IPS-11a (cell line): ENCODE data around the gene PILRA.
"Not testable (repeated sequence)": the region's sequence is repeated elsewhere in the genome, so short reads cannot be mapped to it uniquely, and the experiment has no call there.

Experiments used
- H3K4me3 ChIP-seq: one replicate; pipeline ENCODE4 v1.5.1; 2013; ENCODE audit warnings: low read depth, low read length, control low read depth

Gene PILRA

DNA sequence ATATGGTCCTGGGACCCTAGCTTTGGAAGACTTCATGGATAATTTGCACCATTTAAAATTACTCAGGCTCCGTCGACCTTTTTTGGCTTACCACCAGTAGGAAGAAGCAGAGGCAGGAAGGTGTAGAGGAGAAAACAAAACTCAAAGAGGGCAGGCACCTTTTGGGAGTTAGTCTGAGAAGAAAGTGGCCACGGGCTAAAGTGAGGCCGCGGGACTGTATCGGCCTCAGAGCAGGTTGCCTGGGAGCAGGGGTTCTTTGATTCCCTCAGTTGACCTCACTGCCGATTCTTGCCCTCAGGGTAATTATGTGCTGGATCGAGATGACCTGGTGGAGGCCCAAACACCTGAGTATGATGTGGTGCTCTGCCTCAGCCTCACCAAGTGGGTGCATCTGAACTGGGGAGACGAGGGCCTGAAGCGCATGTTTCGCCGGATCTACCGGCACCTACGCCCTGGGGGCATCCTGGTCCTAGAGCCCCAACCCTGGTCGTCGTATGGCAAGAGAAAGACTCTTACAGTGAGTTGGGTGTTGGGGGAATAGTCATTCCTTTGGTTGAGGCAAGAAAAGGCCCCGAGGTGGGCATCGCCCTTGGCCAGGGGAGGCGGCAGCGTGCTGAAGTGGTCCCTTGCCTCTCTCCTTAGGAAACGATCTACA is 59.5 kb downstream of the PILRA start:
- H3K4me3 ChIP-seq, result no peak overlapping the region

- no peak overlapping the region for H3K4me3 ChIP-seq
Measured at GRCh38 chr7:100433276-100433591, 59.9 kb downstream of the PILRA start.

DNA sequence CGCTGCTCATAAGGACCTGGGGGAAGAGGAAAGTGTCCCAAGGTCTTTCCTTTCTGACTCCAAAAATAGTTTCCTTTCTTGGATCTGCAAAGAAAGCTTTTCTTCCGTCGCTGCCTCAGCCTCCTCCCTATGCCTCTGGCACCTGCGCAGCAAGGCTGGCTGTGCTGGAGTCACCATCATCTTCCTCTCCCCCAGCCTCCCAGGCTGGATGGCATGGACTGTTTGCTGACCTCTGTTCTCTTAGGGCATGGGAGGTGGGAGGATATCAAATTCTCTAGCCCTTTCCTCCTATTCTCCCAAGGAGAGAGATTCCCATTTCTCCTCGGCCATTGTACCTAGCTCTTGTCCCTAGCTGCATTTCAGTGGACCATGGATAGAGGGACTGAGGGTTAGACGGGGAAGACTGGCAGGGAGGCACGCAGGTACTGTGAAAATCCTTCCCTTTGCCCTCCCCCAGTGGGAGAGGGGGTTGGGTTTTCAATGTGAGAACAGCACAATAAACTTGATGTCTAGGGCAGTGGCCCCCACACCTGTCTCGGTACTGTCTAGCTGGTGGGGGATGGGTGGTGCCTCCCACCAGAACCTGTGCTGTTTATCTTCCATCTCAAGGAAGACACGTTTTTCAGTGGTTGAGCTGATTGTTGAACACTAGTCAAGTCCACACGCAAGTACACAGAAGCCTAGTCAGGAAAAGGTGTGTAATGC is 60.5 kb downstream of the PILRA start:
- H3K4me3 ChIP-seq, result no peak overlapping the region

DNA sequence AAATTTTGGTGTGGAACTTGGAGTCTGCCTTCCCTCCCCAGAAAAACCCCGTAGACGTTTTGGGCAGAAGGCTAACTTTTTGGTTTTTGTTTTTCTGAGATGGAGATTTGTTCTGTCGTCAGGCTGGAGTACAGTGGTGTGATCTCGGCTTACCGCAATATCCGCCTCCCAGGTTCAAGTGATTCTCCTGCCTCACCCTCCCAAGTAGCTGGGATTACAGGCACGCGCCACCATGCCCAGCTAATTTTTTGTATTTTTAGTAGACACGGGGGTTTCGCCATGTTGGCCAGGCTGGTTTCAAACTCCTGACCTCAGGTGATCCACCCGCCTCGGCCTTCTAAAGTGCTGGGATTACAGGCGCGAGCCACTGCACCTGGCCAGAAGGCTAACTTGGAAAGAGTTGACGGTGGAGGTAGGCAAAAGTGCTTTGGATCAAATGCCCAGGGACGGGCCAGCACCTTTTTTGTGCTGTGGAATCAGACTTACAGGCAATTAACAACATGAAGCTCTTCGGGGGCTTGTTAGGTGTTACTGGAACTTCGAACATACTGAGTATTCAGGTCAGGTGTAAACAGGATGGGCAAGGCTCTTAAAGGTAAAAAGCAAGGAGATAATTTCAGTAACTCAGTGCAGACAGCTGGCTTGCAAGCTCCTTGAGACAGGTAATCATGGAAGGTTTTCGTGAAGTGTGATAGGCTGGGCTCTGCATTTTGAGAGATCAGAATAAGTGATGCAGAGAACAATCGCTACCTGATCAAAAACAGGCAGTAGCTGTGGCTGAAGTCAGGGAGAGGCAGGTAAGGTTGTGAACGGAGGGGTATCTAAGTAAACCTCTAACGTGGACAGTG is 61.2 kb downstream of the PILRA start:
- H3K4me3 ChIP-seq, result peak overlapping the region; percentile 74

- peak overlapping the region; percentile 74 for H3K4me3 ChIP-seq
Measured at GRCh38 chr7:100435401-100436304, 62.4 kb downstream of the PILRA start.

- no peak overlapping the region for H3K4me3 ChIP-seq
Measured at GRCh38 chr7:100437150-100438100, 64.1 kb downstream of the PILRA start.

DNA sequence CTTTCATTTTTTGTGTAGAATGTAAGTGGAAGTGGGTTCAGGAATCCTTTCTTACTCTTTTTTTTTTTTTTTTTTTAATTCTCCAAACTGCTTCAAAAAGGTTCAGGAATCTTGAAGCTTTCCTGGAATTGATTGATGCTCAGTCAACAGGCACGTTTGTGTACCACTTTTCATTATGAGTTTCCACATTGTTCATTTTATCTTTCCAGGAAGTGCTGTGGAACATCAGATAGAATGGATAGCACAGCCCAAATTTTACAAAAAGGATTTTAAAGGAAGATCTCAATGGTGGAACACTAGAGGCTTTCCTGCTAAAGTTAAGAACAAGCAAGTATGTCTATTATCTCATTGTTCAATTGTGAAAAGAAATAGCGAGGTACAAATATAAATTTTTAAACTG is 64.9 kb downstream of the PILRA start:
- no peak overlapping the region for H3K4me3 ChIP-seq

DNA sequence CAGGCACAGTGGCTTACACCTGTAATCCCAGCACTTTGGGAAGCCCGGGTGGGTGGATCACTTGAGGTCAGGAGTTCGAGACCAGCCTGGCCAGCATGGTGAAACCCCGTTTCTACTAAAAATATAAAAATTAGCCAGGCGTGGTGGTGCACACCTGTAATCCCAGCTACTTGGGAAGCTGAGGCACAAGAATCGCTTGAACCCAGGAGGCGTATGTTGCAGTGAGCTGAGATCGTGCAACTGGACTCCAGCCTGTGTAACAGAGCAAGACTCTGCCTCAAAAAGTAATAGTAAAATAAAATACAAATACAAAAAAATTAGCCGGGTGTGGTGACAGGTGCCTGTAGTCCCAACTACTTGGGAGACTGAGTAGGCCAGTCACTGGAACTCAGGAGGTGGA is 65.4 kb downstream of the PILRA start:
- not testable (repeated sequence) for H3K4me3 ChIP-seq

- not testable (repeated sequence) for H3K4me3 ChIP-seq
Measured at GRCh38 chr7:100439244-100439643, 66.0 kb downstream of the PILRA start.

DNA sequence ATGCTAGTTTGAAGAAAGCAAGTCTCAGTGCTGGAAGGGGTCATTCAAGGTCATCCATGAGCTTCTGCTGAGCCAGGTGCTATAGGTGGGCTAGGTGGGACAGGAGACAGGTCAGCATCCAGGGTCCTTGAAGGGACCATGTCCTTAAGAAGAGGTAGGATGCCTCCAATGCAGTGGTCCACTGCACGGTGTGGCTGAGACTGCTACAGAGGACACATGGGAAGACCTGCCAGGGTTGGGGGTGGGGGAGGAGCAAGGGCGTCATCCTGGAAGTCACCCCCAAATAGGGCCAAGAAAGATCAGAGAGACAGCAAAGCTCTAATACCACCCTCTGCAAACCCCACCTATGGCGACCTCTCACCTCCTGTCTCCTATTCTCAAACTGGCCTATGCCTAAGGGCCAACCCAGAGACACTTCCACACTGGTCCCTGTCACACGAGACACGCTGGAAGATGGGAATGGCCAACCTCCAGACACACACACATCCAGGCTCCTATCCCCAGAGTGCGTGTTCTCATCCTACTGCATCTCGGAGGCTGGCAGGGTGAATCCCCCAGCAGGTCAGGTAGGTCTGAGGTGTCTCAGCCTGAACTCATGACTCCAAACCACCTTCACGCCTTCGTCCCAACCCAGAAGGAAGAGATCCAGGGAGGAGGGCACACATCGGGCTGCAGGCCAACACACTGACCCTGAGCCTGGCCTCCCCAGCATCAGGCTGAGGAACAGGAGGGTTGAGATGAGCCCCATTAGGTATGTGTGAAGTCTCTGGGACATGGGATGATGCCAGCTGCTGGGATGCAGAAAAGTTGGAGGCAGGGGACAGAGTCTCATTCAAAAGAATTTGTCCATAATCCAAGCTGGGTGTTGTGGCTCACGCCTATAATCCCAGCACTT is 68.6 kb downstream of the PILRA start:
- no peak overlapping the region for H3K4me3 ChIP-seq

DNA sequence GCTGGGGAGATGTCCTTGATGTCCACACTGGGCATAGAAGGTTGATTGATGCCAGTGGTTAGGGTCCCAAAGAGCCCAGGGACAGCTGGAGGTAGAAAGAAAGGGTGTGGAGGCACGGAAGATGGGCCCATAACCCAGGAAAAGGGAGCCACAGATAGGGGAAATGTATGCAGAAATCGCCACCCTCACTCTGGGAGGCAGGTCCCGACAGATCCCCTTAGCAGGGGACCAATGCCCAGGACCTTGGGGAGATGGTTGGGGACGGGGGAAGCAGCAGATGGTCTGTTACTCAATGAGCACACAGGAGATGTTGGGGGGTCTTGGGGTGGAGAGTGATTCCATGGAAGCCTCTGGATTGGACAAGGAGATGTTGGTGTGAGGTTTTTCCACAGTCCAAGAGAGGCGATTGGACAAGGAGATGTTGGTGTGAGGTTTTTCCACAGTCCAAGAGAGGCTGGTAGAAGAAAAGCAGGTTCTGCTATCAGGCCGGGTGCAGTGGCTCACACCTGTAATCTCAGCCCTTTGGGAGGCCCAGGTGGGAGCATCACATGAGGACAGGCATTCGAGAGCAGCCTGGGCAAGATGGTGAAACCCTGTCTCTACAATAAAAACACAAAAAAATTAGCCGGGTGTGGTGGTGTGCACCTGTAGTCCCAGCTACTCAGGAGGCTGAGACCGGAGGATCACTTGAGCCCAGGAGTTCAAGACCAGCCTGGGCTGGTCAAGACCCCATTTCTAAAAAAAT is 70.0 kb downstream of the PILRA start:
- no peak overlapping the region for H3K4me3 ChIP-seq

GRCh38 chr7:100444311-100445278 is 71.3 kb downstream of the PILRA start:
- no peak overlapping the region for H3K4me3 ChIP-seq

DNA sequence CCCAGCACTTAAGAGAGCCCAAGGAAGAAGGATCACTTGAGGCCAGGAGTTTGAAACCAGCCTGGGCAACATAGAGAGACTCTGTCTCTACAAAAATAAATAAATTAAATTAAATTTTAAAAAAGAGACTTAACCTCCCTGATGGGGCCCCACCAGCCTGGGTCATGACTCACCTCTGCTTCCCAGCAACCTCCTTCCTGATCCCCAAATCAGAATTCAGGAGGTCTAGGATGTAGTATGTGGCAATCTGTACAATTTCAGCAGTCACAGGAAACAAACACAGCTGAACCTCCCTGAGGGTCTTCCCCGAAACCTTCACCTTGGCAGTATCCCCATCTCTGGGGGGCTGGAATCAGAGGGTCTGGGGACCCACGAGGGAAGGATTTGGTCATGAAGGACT is 72.8 kb downstream of the PILRA start:
- H3K4me3 ChIP-seq, result no peak overlapping the region

GRCh38 chr7:100447363-100447762 is 74.1 kb downstream of the PILRA start:
- H3K4me3 ChIP-seq, result not testable (repeated sequence)

GRCh38 chr7:100449190-100449795 is 76.0 kb downstream of the PILRA start:
- H3K4me3 ChIP-seq, result no peak overlapping the region
